CD4-positive, alpha-beta T cell (primary cell): ENCODE results near the gene VPS37C. TPM values are rescaled to one million over a fixed set of nuclear protein-coding genes. Genes with fewer than 3 reads are reported as not detected.
A peak's percentile ranks its signal among the peaks of the same experiment; 100 is the strongest.

ENCODE experiments used
- ATAC-seq: fragments of 200-7000 bp; cut with Tn5 transposase; one replicate; pipeline ENCODE4 v1.10.0; 2022; ENCODE audit warnings: mild to moderate bottlenecking; ENCODE audit not compliant: poor library complexity
- CTCF ChIA-PET: fragments of 350-600 bp; sonication (Branson Sonifier 250); formaldehyde crosslinking; loops from one replicate; lab custom pipeline; 2021; ENCODE audit warnings: antibody characterized with exemption, inconsistent platforms; lab: Charles Lee
- POLR2A ChIA-PET: fragments of 350-600 bp; sonication (Branson Sonifier 250); formaldehyde crosslinking; loops from one replicate; lab custom pipeline; 2021; ENCODE audit warnings: antibody characterized with exemption, inconsistent platforms; lab: Charles Lee
- DNase-seq, 14 experiments: peaks; one replicate each; pipeline ENCODE4 v3.0.0-alpha.2; 2013 to 2020; ENCODE audit warnings: mixed read lengths in 2 of 14
- H3K27ac ChIP-seq, 2 donors: one replicate each; pipeline versions ENCODE4 v1.5.1 to v1.7.0; 2013; ENCODE audit warnings: low read length in 2 of 2, low read depth in 1 of 2, mild to moderate bottlenecking in 1 of 2
- H3K27me3 ChIP-seq, 2 experiments: 1 replicate in 1 of 2; 2 replicates in 1 of 2; pipeline versions ENCODE4 v1.6.1 to v1.7.0; 2013; ENCODE audit warnings: low read length in 2 of 2, control low read depth in 1 of 2, mild to moderate bottlenecking in 1 of 2, moderate library complexity in 1 of 2; ENCODE audit not compliant: insufficient read depth in 2 of 2, control insufficient read depth in 1 of 2
- H3K36me3 ChIP-seq: one replicate; pipeline ENCODE4 v1.6.1; 2013; ENCODE audit warnings: low read length, control low read depth; ENCODE audit not compliant: insufficient read depth
- H3K4me1 ChIP-seq: one replicate; pipeline ENCODE4 v1.6.1; 2013; ENCODE audit warnings: low read length, control low read depth; ENCODE audit not compliant: insufficient read depth
- H3K4me3 ChIP-seq: one replicate; pipeline ENCODE4 v1.5.1; 2013; ENCODE audit warnings: mild to moderate bottlenecking, low read length, moderate library complexity
- H3K9me3 ChIP-seq, 2 experiments: 1 replicate in 1 of 2; 2 replicates in 1 of 2; pipeline versions ENCODE4 v1.6.1 to v1.7.0; 2013; ENCODE audit warnings: low read length in 2 of 2, mild to moderate bottlenecking in 2 of 2, control low read depth in 1 of 2, moderate library complexity in 1 of 2; ENCODE audit not compliant: control insufficient read depth in 1 of 2, insufficient read depth in 1 of 2
- H3K27ac Mint-ChIP-seq: one replicate; pipeline ENCODE4 v1.8.0; 2020; ENCODE audit warnings: mixed read lengths
- H3K27me3 Mint-ChIP-seq: one replicate; pipeline ENCODE4 v1.8.0; 2021; ENCODE audit warnings: mixed read lengths
- H3K36me3 Mint-ChIP-seq: one replicate; pipeline ENCODE4 v1.8.0; 2021; ENCODE audit warnings: low read depth, mixed read lengths
- H3K4me1 Mint-ChIP-seq: one replicate; pipeline ENCODE4 v1.8.0; 2021; ENCODE audit warnings: low read depth, mixed read lengths
- H3K4me3 Mint-ChIP-seq: one replicate; pipeline ENCODE4 v1.8.0; 2020; ENCODE audit warnings: mild to moderate bottlenecking, mixed read lengths
- H3K9me3 Mint-ChIP-seq: one replicate; pipeline ENCODE4 v1.8.0; 2020; ENCODE audit warnings: mixed read lengths
- intact Hi-C, 2 experiments: fragments of 100-400 bp; cut with DNase I in 1 of 2; cut with micrococcal nuclease in 1 of 2; formaldehyde crosslinking; loops; one replicate each; pipeline versions ENCODE4 v1.15.1 to v1.9.0; 2023 to 2025; cut with DNase I, micrococcal nuclease
- total RNA-seq, 174 experiments: library from RNA in 2 of 174; stranded (reverse) in 2 of 174; gene quantifications; one replicate each; pipeline ENCODE4 v1.2.3 and lab custom pipeline; 2021 to 2026
- TF ChIP-seq, protein P1 (sequence below): fragments of 200-600 bp; IDR thresholded peaks from one replicate; pipeline ENCODE4 v1.8.0; 2022; ENCODE audit warnings: antibody characterized with exemption, mild to moderate bottlenecking

Gene VPS37C
- total RNA-seq, 2 experiments from 2014 or later: 1.8 to 2.0 TPM

DNA sequence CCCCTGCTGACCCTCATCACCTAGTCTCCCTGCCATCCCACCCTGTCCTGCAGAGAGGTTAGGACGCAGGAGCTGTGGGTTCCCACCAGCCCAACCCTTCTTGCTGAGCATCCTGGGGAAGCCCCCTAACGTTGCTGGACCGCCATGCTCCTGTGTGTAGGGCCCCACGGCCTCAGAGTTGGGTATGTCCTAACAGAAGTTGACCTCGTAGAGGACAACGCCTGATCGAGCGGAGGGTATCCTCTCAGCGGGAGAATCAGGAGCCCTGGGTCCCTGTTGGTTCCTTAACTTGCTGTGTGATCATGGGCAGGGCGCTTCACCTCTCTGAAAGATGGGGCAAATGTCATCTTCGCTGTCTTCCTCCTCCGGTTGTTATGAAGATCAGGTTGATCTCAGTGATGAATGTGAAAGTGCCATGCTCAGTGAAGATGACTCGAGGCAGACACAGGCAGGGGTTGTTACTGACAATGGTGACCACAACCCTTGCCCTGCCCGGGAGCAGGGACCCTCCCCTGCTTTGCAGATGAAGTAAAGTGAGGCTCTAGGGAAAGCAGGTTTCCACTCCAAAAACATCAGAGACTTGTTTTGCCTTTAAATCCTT lies 78.2 kb downstream of the VPS37C start:
- intact Hi-C loops: loop anchor here (2.0 to 5.0 kb wide), 7 partner anchors 16 to 104 kb away; partner anchors contain the start of gene CD5 (in 1 of the 2)
- Mint-ChIP-seq H3K27ac (peak overlapping the region; percentile 98), H3K36me3 (no peaks in the 10 kb centered on the region), H3K4me3 (peak overlapping the region; percentile 89), H3K9me3 (peaks cover 3% of the 10 kb centered on the region), H3K27me3 (no peaks in the 10 kb centered on the region), H3K4me1 (peaks cover 70% of the 10 kb centered on the region)
- ATAC-seq (peak; percentile 27), DNase-seq (peak in 7 of 14 experiments; percentile 28 to 73 (median 48))
- Histone ChIP-seq H3K4me1 (peaks cover 61% of the 10 kb centered on the region), H3K4me3 (peak overlapping the region; percentile 53), H3K27ac (peak overlapping the region; percentile 90 to 94), H3K27me3 (no peaks in the 10 kb centered on the region), H3K9me3 (no peaks in the 10 kb centered on the region), H3K36me3 (no peaks in the 10 kb centered on the region)
- ChIA-PET CTCF (interaction anchor here (0.7 to 2.3 kb wide), 14 partner anchors 9 to 252 kb away, joined by 3 to 17 read pairs (median 3); partner anchors contain the start of genes CD5 and VPS37C), POLR2A (interaction anchor here (0.8 to 14.5 kb wide), 31 partner anchors 8 to 252 kb away, joined by 3 to 237 read pairs (median 8); partner anchors contain the start of gene CD5)
- TF ChIP-seq, protein P1, sequence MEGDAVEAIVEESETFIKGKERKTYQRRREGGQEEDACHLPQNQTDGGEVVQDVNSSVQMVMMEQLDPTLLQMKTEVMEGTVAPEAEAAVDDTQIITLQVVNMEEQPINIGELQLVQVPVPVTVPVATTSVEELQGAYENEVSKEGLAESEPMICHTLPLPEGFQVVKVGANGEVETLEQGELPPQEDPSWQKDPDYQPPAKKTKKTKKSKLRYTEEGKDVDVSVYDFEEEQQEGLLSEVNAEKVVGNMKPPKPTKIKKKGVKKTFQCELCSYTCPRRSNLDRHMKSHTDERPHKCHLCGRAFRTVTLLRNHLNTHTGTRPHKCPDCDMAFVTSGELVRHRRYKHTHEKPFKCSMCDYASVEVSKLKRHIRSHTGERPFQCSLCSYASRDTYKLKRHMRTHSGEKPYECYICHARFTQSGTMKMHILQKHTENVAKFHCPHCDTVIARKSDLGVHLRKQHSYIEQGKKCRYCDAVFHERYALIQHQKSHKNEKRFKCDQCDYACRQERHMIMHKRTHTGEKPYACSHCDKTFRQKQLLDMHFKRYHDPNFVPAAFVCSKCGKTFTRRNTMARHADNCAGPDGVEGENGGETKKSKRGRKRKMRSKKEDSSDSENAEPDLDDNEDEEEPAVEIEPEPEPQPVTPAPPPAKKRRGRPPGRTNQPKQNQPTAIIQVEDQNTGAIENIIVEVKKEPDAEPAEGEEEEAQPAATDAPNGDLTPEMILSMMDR: no peak

DNA sequence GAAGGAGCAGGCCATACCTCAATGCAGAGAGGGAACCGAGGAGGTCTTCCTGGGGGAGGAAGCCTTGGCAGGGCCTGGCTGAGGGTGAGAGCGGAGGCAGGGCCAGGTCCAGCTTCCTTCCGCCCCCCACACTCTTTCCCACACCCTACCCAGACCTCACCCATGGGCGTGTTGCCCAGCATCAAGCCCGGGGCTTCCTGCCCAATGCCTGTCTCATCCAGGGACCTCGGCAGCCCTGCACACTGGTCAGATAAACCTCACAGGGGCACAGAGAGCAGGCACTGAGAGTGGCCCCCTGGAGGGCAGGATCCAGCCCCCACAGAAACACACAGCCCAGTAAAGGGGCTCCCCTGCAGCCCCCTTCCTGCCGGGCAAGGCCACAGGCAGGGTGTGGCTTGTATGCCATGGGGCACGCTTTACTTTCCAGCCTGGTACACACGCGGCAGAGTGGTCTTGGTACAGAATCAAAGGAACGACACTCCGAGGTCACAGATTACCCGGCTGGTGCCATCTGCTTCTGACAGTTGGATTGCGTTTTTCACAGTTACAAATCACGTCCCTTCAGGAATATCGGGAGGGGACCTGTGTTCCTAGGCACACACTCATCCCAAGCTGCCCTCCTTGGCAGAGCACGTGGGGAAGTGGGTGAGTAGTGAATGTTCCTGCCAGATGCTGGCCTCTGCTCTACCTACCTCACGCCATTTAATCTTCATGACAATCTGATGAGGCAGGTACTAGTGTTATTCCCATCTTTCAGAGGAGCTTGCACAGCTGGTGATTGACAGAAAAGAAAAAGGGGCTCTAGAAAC lies 79.0 kb downstream of the VPS37C start:
- Histone ChIP-seq H3K9me3 (no peaks in the 10 kb centered on the region), H3K4me1 (peaks cover 66% of the 10 kb centered on the region), H3K27ac (peak overlapping the region; percentile 90 to 94), H3K27me3 (no peaks in the 10 kb centered on the region), H3K36me3 (no peaks in the 10 kb centered on the region), H3K4me3 (peak overlapping the region; percentile 53)
- TF ChIP-seq, protein P1: no peak
- ATAC-seq (no peak), DNase-seq (peak in 2 of 14 experiments; percentile 30 to 52)
- POLR2A ChIA-PET: interaction anchor here (0.7 to 14.5 kb wide), 26 partner anchors 10 to 170 kb away, joined by 3 to 237 read pairs (median 10); partner anchors contain the start of genes CD5 and TMEM109
- Mint-ChIP-seq H3K9me3 (peaks cover 3% of the 10 kb centered on the region), H3K4me1 (peaks cover 70% of the 10 kb centered on the region), H3K27ac (peak overlapping the region; percentile 98), H3K36me3 (no peaks in the 10 kb centered on the region), H3K27me3 (no peaks in the 10 kb centered on the region), H3K4me3 (peak overlapping the region; percentile 91)
- CTCF ChIA-PET: interaction anchor here (0.8 to 3.3 kb wide), 8 partner anchors 11 to 95 kb away, joined by 3 to 19 read pairs (median 10); no protein-coding TSS in a partner anchor
- intact Hi-C loops: loop anchor here (2.0 to 5.0 kb wide), 7 partner anchors 15 to 105 kb away; partner anchors contain the start of gene CD5 (in 1 of the 2)

DNA sequence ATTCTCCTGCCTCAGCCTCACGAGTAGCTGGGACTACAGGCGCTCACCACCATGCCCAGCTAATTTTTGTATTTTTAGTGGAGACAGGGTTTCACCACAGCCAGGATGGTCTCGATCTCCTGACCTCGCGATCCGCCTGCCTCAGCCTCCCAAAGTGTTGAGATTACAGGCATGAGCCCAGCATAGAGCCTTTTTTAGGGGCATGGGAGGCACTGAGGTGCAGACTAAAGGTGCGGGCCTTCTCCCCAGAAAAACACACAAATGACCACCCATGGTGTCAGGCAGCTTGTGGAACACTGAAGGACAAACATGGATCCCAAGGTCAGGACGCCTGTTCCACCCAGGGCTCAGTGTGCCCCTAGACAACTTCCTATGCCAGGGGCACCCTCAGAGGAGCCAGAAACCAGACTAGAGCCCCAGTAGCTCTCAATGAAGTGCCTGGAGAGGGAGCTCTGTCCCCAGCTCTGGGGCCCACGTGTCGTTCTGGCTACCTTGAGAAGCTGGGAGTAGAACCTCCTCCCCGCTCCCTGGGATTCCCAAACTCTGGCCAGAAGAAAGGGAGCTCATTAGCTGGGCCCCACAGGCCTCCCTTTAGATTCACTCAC lies 80.1 kb downstream of the VPS37C start:
- CTCF ChIA-PET: interaction anchor here (0.7 to 3.3 kb wide), 17 partner anchors 9 to 165 kb away, joined by 3 to 19 read pairs (median 4); partner anchors contain the start of genes CD5 and CD6
- Mint-ChIP-seq H3K27ac (peak overlapping the region; percentile 98), H3K36me3 (no peaks in the 10 kb centered on the region), H3K9me3 (peaks cover 3% of the 10 kb centered on the region), H3K4me1 (peaks cover 79% of the 10 kb centered on the region), H3K27me3 (no peaks in the 10 kb centered on the region), H3K4me3 (peak overlapping the region; percentile 91)
- Histone ChIP-seq H3K9me3 (no peaks in the 10 kb centered on the region), H3K27ac (peak overlapping the region; percentile 90 to 94), H3K4me1 (peaks cover 67% of the 10 kb centered on the region), H3K36me3 (no peaks in the 10 kb centered on the region), H3K27me3 (no peaks in the 10 kb centered on the region), H3K4me3 (peak overlapping the region; percentile 53)
- TF ChIP-seq, protein P1: no peak
- POLR2A ChIA-PET: interaction anchor here (0.7 to 14.5 kb wide), 36 partner anchors 10 to 169 kb away, joined by 3 to 237 read pairs (median 9); partner anchors contain the start of genes CD5 and TMEM109
- peak in 4 of 14 experiments; percentile 43 to 60 (median 49) for DNase-seq
- intact Hi-C loops: loop anchor here (2.0 to 5.0 kb wide), 3 partner anchors 39 to 106 kb away; no protein-coding TSS in a partner anchor
- no peak for ATAC-seq
